Ectodermal cell (in vitro differentiated cells): ENCODE results near the gene AFM.
"Not testable (repeated sequence)": the region's sequence is repeated elsewhere in the genome, so short reads cannot be mapped to it uniquely, and the experiment has no call there.

Source experiments
- H3K27ac ChIP-seq: 2 replicates; pipeline ENCODE4 v1.7.0; 2013; ENCODE audit warnings: mild to moderate bottlenecking, low read depth, low read length; ENCODE audit not compliant: insufficient read depth, poor library complexity, severe bottlenecking
- H3K27me3 ChIP-seq: 2 replicates; pipeline ENCODE4 v1.7.0; 2013; ENCODE audit warnings: mild to moderate bottlenecking, low read length; ENCODE audit not compliant: insufficient read depth, control insufficient read depth, poor library complexity, severe bottlenecking
- H3K36me3 ChIP-seq: one replicate; pipeline ENCODE4 v1.7.0; 2013; ENCODE audit warnings: low read length; ENCODE audit not compliant: control insufficient read depth, insufficient read depth
- H3K4me1 ChIP-seq: one replicate; pipeline ENCODE4 v1.7.0; 2013; ENCODE audit warnings: low read length; ENCODE audit not compliant: control insufficient read depth, insufficient read depth
- H3K4me3 ChIP-seq: 2 replicates; pipeline ENCODE4 v1.7.0; 2013; ENCODE audit warnings: low read depth, low read length, control low read depth; ENCODE audit not compliant: insufficient read depth
- H3K9me3 ChIP-seq: 2 replicates; pipeline ENCODE4 v1.7.0; 2013; ENCODE audit warnings: mild to moderate bottlenecking, low read length, moderate library complexity; ENCODE audit not compliant: control insufficient read depth
- WGBS, 2 experiments: methylation state at CpG; one replicate each; pipeline ENCODE4 v1.1.7; 2013; ENCODE audit warnings: missing lambda C conversion rate in 2 of 2; 5-methylcytosine and 5-hydroxymethylcytosine counted together

AFM gene

GRCh38 chr4:73528171-73528570, 46.6 kb downstream of the AFM start:
- 95 to 98% methylated on average over 2 of the region's 2 CpGs for WGBS, 2 experiments

GRCh38 chr4:73533515-73534422, 52.2 kb downstream of the AFM start:
- WGBS, 2 experiments, result 75 to 89% methylated on average over 2 of the region's 2 CpGs

More at GRCh38 chr4:73528171-73528570, 46.6 kb downstream of the AFM start:
- H3K27me3 ChIP-seq, result no peaks in the 10 kb centered on the region
- H3K4me1 ChIP-seq, result no peaks in the 10 kb centered on the region
- H3K4me3 ChIP-seq, result no peak overlapping the region
- no peak overlapping the region for H3K27ac ChIP-seq
- H3K9me3 ChIP-seq, result no peaks in the 10 kb centered on the region
- H3K36me3 ChIP-seq, result no peaks in the 10 kb centered on the region

DNA sequence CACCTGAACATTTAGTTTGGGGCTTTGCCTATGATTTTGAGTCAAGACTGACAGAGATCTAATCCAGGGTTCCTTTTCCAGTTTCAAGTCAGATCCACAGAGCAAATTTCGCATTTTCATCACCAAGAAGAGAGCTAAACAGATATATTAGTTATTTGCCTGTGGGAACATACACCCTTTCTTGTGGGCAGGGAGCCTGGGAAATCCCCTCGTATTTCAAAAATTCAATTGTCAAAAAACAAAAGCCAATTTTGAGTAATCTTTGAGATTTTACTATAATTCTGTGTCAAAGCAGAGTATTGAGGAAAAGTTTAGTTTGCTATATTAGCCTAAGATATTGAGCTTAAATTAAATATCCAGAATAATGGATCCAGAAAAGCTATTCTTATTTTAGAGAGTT, 56.6 kb downstream of the AFM start:
- H3K27me3 ChIP-seq, result no peaks in the 10 kb centered on the region
- H3K9me3 ChIP-seq, result no peaks in the 10 kb centered on the region
- H3K27ac ChIP-seq, result no peak overlapping the region
- no peaks in the 10 kb centered on the region for H3K36me3 ChIP-seq
- WGBS, 2 experiments, result 88 to 100% methylated on average over 1 to 2 of the region's 2 CpGs
- H3K4me3 ChIP-seq, result no peak overlapping the region
- H3K4me1 ChIP-seq, result no peaks in the 10 kb centered on the region

More at GRCh38 chr4:73533515-73534422, 52.2 kb downstream of the AFM start:
- Histone ChIP-seq H3K9me3 (no peaks in the 10 kb centered on the region), H3K36me3 (no peaks in the 10 kb centered on the region), H3K4me1 (no peaks in the 10 kb centered on the region), H3K27ac (no peak overlapping the region), H3K27me3 (no peaks in the 10 kb centered on the region), H3K4me3 (no peak overlapping the region)

GRCh38 chr4:73539386-73539785, 57.8 kb downstream of the AFM start:
- H3K9me3 ChIP-seq, result no peaks in the 10 kb centered on the region
- 91 to 98% methylated on average over 1 to 3 of the region's 4 CpGs for WGBS, 2 experiments
- H3K4me1 ChIP-seq, result no peaks in the 10 kb centered on the region
- no peak overlapping the region for H3K27ac ChIP-seq
- H3K27me3 ChIP-seq, result no peaks in the 10 kb centered on the region
- no peaks in the 10 kb centered on the region for H3K36me3 ChIP-seq
- H3K4me3 ChIP-seq, result no peak overlapping the region

DNA sequence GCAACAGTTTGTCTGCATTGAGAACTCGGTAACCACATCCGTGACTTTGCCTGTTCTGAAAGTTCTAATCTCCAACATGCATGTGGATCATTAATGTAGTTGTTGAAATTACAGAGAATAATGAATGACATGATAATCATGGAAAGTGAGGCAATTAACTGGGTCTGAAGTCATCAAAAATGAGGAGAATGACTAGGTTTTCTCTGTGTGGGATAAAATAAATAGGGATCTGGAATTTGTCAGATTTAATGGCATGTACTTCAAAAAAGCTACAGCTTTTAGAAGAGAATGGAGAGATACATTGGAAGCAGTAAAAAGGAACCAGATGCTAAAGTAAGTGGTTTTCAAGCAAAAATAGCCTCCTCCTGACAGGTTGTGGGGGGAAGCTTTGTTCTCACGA, 59.3 kb downstream of the AFM start:
- H3K27ac ChIP-seq, result no peak overlapping the region
- no peaks in the 10 kb centered on the region for H3K4me1 ChIP-seq
- H3K36me3 ChIP-seq, result no peaks in the 10 kb centered on the region
- no peaks in the 10 kb centered on the region for H3K27me3 ChIP-seq
- H3K9me3 ChIP-seq, result no peaks in the 10 kb centered on the region
- 95 to 96% methylated on average over 3 of the region's 3 CpGs for WGBS, 2 experiments
- H3K4me3 ChIP-seq, result no peak overlapping the region

GRCh38 chr4:73541251-73541650, 59.7 kb downstream of the AFM start:
- H3K4me1 ChIP-seq, result no peaks in the 10 kb centered on the region
- no peaks in the 10 kb centered on the region for H3K9me3 ChIP-seq
- 92 to 95% methylated on average over 3 of the region's 3 CpGs for WGBS, 2 experiments
- H3K27ac ChIP-seq, result no peak overlapping the region
- H3K36me3 ChIP-seq, result no peaks in the 10 kb centered on the region
- H3K4me3 ChIP-seq, result no peak overlapping the region
- no peaks in the 10 kb centered on the region for H3K27me3 ChIP-seq

GRCh38 chr4:73544620-73545019, 63.1 kb downstream of the AFM start:
- WGBS, 2 experiments, result 87 to 90% methylated on average over 2 of the region's 2 CpGs
- Histone ChIP-seq H3K4me1 (peaks cover 6% of the 10 kb centered on the region), H3K4me3 (no peak overlapping the region), H3K27me3 (no peaks in the 10 kb centered on the region), H3K9me3 (no peaks in the 10 kb centered on the region), H3K36me3 (no peaks in the 10 kb centered on the region), H3K27ac (no peak overlapping the region)

DNA sequence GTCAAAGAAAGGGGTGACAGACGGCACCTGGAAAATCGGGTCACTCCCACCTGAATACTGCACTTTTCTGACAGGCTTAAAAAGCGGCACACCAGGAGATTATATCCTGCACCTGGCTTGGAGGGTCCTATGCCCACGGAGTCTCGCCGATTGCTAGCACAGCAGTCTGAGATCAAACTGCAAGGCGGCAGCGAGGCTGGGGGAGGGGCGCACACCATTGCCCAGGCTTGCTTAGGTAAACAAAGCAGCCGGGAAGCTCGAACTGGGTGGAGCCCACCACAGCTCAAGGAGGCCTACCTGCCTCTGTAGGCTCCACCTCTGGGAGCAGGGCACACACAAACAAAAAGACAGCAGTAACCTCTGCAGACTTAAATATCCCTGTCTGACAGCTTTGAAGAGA, 69.3 kb downstream of the AFM start:
- not testable (repeated sequence) for H3K4me3 ChIP-seq

More for the DNA sequence above, 69.3 kb downstream of the AFM start:
- not testable (repeated sequence) for H3K27me3 ChIP-seq, H3K9me3 ChIP-seq, H3K27ac ChIP-seq, H3K4me1 ChIP-seq, H3K36me3 ChIP-seq
- WGBS, 2 experiments, result 84 to 88% methylated on average over 11 of the region's 11 CpGs
